ENCODE measurements around the gene CPA4. TPM values are rescaled to one million over a fixed set of nuclear protein-coding genes. Genes with fewer than 3 reads are reported as not detected.
A peak's percentile ranks its signal among the peaks of the same experiment; 100 is the strongest.

CPA4 gene
- total RNA-seq, 4 donors from 2014 or later: not detected

DNA sequence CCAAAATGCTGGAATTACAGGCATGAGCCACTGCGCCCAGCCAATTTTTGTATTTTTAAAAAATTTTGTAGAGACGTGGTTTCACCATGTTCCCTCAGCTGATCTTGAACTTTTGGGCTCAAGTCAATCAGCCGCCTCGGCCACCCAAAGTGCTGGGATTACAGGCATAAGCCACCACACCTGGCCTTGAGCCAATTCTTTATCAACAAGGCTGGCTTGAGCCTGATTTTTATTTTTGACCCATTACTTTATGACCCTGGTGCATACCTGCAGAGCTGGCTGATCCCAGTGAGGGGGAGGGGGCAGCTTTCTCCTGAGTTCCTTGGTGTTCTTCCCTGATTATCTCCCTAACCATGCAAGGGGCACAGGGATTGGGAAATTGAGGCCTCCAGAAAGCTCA lies 71.5 kb downstream of the CPA4 start:
- no peak for DNase-seq

GRCh38 chr7:130365088-130365487 lies 72.1 kb downstream of the CPA4 start:
- Histone ChIP-seq H3K4me1 (peaks cover 0 to 16% (median 6%) of the 10 kb centered on the region in 4 donors), H3K4me3 (no peak overlapping the region), H3K27ac (peak overlapping the region in 2 of 4 donors; percentile 12 to 14), H3K9me3 (no peaks in the 10 kb centered on the region), H3K36me3 (no peaks in the 10 kb centered on the region), H3K27me3 (no peaks in the 10 kb centered on the region)
- intact Hi-C loops (cut with DNase I; ENCODE audit: low total_unique reads) (no loop called here), in situ Hi-C loops (cut with MboI; ENCODE audit: low pct_ligation_motif_present in 1 of 4, low pct_unique_long_range_greater_than_20kb in 1 of 4, low sequenced_read_pairs in 3 of 4) (no loop called here)
- DNase-seq: no peak
- TF ChIP-seq POLR2A (IDR thresholded peaks at IDR 0.05): no peak
- TF ChIP-seq, protein P1, sequence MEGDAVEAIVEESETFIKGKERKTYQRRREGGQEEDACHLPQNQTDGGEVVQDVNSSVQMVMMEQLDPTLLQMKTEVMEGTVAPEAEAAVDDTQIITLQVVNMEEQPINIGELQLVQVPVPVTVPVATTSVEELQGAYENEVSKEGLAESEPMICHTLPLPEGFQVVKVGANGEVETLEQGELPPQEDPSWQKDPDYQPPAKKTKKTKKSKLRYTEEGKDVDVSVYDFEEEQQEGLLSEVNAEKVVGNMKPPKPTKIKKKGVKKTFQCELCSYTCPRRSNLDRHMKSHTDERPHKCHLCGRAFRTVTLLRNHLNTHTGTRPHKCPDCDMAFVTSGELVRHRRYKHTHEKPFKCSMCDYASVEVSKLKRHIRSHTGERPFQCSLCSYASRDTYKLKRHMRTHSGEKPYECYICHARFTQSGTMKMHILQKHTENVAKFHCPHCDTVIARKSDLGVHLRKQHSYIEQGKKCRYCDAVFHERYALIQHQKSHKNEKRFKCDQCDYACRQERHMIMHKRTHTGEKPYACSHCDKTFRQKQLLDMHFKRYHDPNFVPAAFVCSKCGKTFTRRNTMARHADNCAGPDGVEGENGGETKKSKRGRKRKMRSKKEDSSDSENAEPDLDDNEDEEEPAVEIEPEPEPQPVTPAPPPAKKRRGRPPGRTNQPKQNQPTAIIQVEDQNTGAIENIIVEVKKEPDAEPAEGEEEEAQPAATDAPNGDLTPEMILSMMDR (IDR thresholded peaks at IDR 0.05): no peak
- no peak for TF ChIP-seq EP300 (IDR thresholded peaks at IDR 0.05; ENCODE audit: low read depth)
- 82 to 100% methylated on average over 1 to 2 of the region's 2 CpGs for WGBS, 2 donors (ENCODE audit: low coverage in 1 of 2)

More for the DNA sequence above, 71.5 kb downstream of the CPA4 start:
- H3K27me3 ChIP-seq: no peaks in the 10 kb centered on the region
- in situ Hi-C loops (cut with MboI; ENCODE audit: low pct_ligation_motif_present in 1 of 4, low pct_unique_long_range_greater_than_20kb in 1 of 4, low sequenced_read_pairs in 3 of 4) (no loop called here), intact Hi-C loops (cut with DNase I; ENCODE audit: low total_unique reads) (no loop called here)
- no peak overlapping the region for H3K4me3 ChIP-seq
- H3K9me3 ChIP-seq: no peaks in the 10 kb centered on the region
- peaks cover 0 to 10% (median 4%) of the 10 kb centered on the region in 4 donors for H3K4me1 ChIP-seq
- H3K27ac ChIP-seq: no peak overlapping the region
- TF ChIP-seq, protein P1 (IDR thresholded peaks at IDR 0.05): no peak
- TF ChIP-seq EP300 (IDR thresholded peaks at IDR 0.05; ENCODE audit: low read depth) (no peak), POLR2A (IDR thresholded peaks at IDR 0.05) (no peak), POLR2AphosphoS5 (IDR thresholded peaks at IDR 0.05) (no peak)
- WGBS, 2 donors (ENCODE audit: low coverage in 1 of 2): 80 to 83% methylated on average over 1 to 4 of the region's 4 CpGs
- H3K36me3 ChIP-seq: no peaks in the 10 kb centered on the region

- Histone ChIP-seq H3K4me1 (peaks cover 0 to 18% (median 6%) of the 10 kb centered on the region in 4 donors), H3K9me3 (no peaks in the 10 kb centered on the region), H3K27ac (peak overlapping the region in 3 of 4 donors; percentile 6 to 18 (median 14)), H3K4me3 (no peak overlapping the region), H3K27me3 (no peaks in the 10 kb centered on the region), H3K36me3 (no peaks in the 10 kb centered on the region)
- in situ Hi-C loops (cut with MboI; ENCODE audit: low pct_ligation_motif_present in 1 of 4, low pct_unique_long_range_greater_than_20kb in 1 of 4, low sequenced_read_pairs in 3 of 4) (no loop called here), intact Hi-C loops (cut with DNase I; ENCODE audit: low total_unique reads) (no loop called here)
- TF ChIP-seq EP300 (IDR thresholded peaks at IDR 0.05; ENCODE audit: low read depth): no peak
- TF ChIP-seq POLR2A (IDR thresholded peaks at IDR 0.05): no peak
- no peak for TF ChIP-seq POLR2AphosphoS5 (IDR thresholded peaks at IDR 0.05)
- TF ChIP-seq, protein P1 (IDR thresholded peaks at IDR 0.05): no peak
- DNase-seq: peak; percentile 26
- 46 to 61% methylated on average over 2 to 15 of the region's 15 CpGs for WGBS, 2 donors (ENCODE audit: low coverage in 1 of 2)
Measured at GRCh38 chr7:130365511-130366441, 72.8 kb downstream of the CPA4 start.

DNA sequence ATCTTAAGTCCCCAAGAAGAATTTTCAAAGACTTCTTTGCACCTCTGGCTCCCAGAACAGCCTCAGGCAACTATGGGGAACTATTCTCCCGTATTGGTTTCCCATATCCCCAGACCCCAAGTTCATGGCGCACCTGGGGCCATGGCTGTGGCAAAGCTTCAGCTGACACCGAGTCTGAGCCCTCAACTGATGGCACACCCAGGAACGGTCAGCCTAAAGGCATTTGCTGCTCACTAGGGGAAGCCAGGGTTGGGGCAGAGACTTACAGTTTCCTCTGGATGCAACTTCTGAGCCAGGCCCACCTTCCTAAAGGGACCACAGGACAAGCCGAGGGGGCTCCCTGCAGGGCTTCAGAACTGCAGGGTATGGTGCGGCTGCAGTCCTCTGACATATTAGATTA lies 73.6 kb downstream of the CPA4 start:
- peak overlapping the region in 3 of 4 donors; percentile 6 to 18 (median 14) for H3K27ac ChIP-seq
- no peak for DNase-seq
- no peak overlapping the region for H3K4me3 ChIP-seq
- no peaks in the 10 kb centered on the region for H3K9me3 ChIP-seq
- no peaks in the 10 kb centered on the region for H3K27me3 ChIP-seq
- intact Hi-C loops (cut with DNase I; ENCODE audit: low total_unique reads) (no loop called here), in situ Hi-C loops (cut with MboI; ENCODE audit: low pct_ligation_motif_present in 1 of 4, low pct_unique_long_range_greater_than_20kb in 1 of 4, low sequenced_read_pairs in 3 of 4) (no loop called here)
- TF ChIP-seq EP300 (IDR thresholded peaks at IDR 0.05; ENCODE audit: low read depth) (no peak), POLR2AphosphoS5 (IDR thresholded peaks at IDR 0.05) (no peak), POLR2A (IDR thresholded peaks at IDR 0.05) (no peak)
- TF ChIP-seq, protein P1 (IDR thresholded peaks at IDR 0.05): no peak
- 96 to 100% methylated on average over 1 to 6 of the region's 6 CpGs for whole genome bisulfite sequencing, 2 donors (ENCODE audit: low coverage in 1 of 2)
- no peaks in the 10 kb centered on the region for H3K36me3 ChIP-seq
- H3K4me1 ChIP-seq: peaks cover 0 to 21% (median 6%) of the 10 kb centered on the region in 4 donors

Data from transverse colon (tissue), 4 donors.